K562 (cell line): ENCODE measurements around the gene SPRR2A. TPM values are rescaled to one million over a fixed set of nuclear protein-coding genes. Genes with fewer than 3 reads are reported as not detected.

ENCODE experiments used
- GTF2F1 ChIP-seq: IDR thresholded peaks from 2 replicates; pipeline ENCODE4 v1.6.1; 2011; ENCODE audit warnings: low read depth, low read length, improper control_type of control experiment
- KAT2B ChIP-seq: IDR thresholded peaks from one replicate; pipeline ENCODE4 v1.6.1; 2012; ENCODE audit warnings: low read depth, mild to moderate bottlenecking, control low read depth, inconsistent platforms, low read length, moderate library complexity
- KAT7 ChIP-seq: sonication (generic); formaldehyde crosslinking; IDR thresholded peaks from 2 replicates; pipeline ENCODE4 v1.8.0; 2022; ENCODE audit warnings: missing genetic modification reagents, mild to moderate bottlenecking, borderline replicate concordance
- L3MBTL2 ChIP-seq: fragments of 450-650 bp; IDR thresholded peaks from 2 replicates; pipeline ENCODE4 v1.6.1; 2016; ENCODE audit warnings: mild to moderate bottlenecking, moderate library complexity
- MCM2 ChIP-seq: fragments of 450-650 bp; IDR thresholded peaks from 2 replicates; pipeline ENCODE4 v1.6.1; 2017; ENCODE audit warnings: low read depth, mild to moderate bottlenecking
- NONO ChIP-seq, 2 experiments: fragments of 200-400 bp in 1 of 2; fragments of 450-650 bp in 1 of 2; formaldehyde crosslinking in 1 of 2; IDR thresholded peaks; 2 replicates each; pipeline ENCODE4 v1.6.1; 2017; ENCODE audit warnings: low read depth in 2 of 2, mild to moderate bottlenecking in 2 of 2, moderate library complexity in 2 of 2, low read length in 1 of 2
- NUFIP1 ChIP-seq: fragments of 450-650 bp; IDR thresholded peaks from 2 replicates; pipeline ENCODE4 v1.6.1; 2018; ENCODE audit not compliant: partially characterized antibody
- PYGO2 ChIP-seq: fragments of 450-650 bp; IDR thresholded peaks from 2 replicates; pipeline ENCODE4 v1.6.1; 2016; ENCODE audit warnings: mild to moderate bottlenecking, missing genetic modification characterization, moderate library complexity, missing compliant biosample characterization
- SMARCB1 ChIP-seq: IDR thresholded peaks from 2 replicates; pipeline ENCODE4 v1.6.1; 2011; ENCODE audit warnings: improper control_type of control experiment, low read depth; ENCODE audit not compliant: insufficient read length
- SMARCE1 ChIP-seq: fragments of 450-650 bp; IDR thresholded peaks from 2 replicates; pipeline ENCODE4 v1.7.1; 2016; ENCODE audit warnings: mild to moderate bottlenecking
- TBP ChIP-seq: optimal IDR thresholded peaks from 2 replicates; pipeline ENCODE3; 2011; ENCODE audit warnings: low read depth, low read length, improper control_type of control experiment
- TGIF2 ChIP-seq: sonication (generic); formaldehyde crosslinking; IDR thresholded peaks from 2 replicates; pipeline ENCODE4 v1.8.1; 2022; ENCODE audit warnings: mild to moderate bottlenecking, missing genetic modification reagents, moderate library complexity
- TRIM28 ChIP-seq: fragments of 450-650 bp; IDR thresholded peaks from 2 replicates; pipeline ENCODE4 v1.6.1; 2017
- ZFP36 ChIP-seq: fragments of 150-350 bp; IDR thresholded peaks from 2 replicates; pipeline ENCODE4 v1.6.1; 2018; ENCODE audit warnings: low read length, low read depth; ENCODE audit not compliant: partially characterized antibody
- ZKSCAN1 ChIP-seq: fragments of 150-350 bp; IDR thresholded peaks from 2 replicates; pipeline ENCODE4 v1.6.1; 2016; ENCODE audit warnings: low read depth, low read length
- ZNF133 ChIP-seq: fragments of 250-450 bp; sonication (Bioruptor Pico); IDR thresholded peaks from 2 replicates; pipeline ENCODE4 v1.4.0; 2020; ENCODE audit warnings: mild to moderate bottlenecking
- ZNF311 ChIP-seq: fragments of 250-450 bp; sonication (Bioruptor Pico); IDR thresholded peaks from 2 replicates; pipeline ENCODE4 v1.4.0; 2020; ENCODE audit warnings: mild to moderate bottlenecking, moderate library complexity
- ZNF644 ChIP-seq: fragments of 200-800 bp; sonication (Bioruptor generic); IDR thresholded peaks from 2 replicates; pipeline ENCODE4 v1.6.1; 2016; ENCODE audit warnings: low read depth, missing genetic modification characterization, missing compliant biosample characterization
- polyA plus RNA-seq, 8 experiments: library from polyadenylated mRNA; depleted of rRNA in 4 of 8; stranded (reverse) in 5 of 8; unstranded in 3 of 8; fragments of >200 nt; fragmentation: Nextera tagmentation in 2 of 8; fragmentation: Illumina TruSeq in 1 of 8; extraction: Ambion mirVana in 2 of 8; extraction: Trizol in 1 of 8; gene quantifications; 2 replicates each; pipeline versions ENCODE4 v1.2.1 to v1.2.3, GENCODE V29; 2011 to 2014; ENCODE audit warnings: inconsistent platforms in 1 of 8, missing spikeins in 1 of 8
- total RNA-seq, 7 experiments: library from RNA; depleted of rRNA in 6 of 7; stranded (reverse); fragments of >200 nt in 6 of 7; fragmentation: Illumina TruSeq in 2 of 7; extraction: Trizol in 2 of 7; gene quantifications; 2 replicates each; pipeline versions ENCODE4 v1.2.1 to v1.2.3, GENCODE V29; 2011 to 2021; ENCODE audit warnings: low replicate concordance in 1 of 7
- TF ChIP-seq, protein P1 (sequence below): sonication (generic); formaldehyde crosslinking; IDR thresholded peaks from 2 replicates; pipeline ENCODE4 v1.8.0; 2022; ENCODE audit warnings: mild to moderate bottlenecking, missing genetic modification reagents
- TF ChIP-seq, protein P2 (sequence below), 2 experiments: fragments of 450-650 bp; IDR thresholded peaks; 2 replicates each; pipeline ENCODE4 v1.6.1; 2018; ENCODE audit warnings: mild to moderate bottlenecking in 2 of 2, low read depth in 1 of 2; ENCODE audit not compliant: partially characterized antibody in 2 of 2
- TF ChIP-seq, protein P3 (sequence below): fragments of 150-350 bp; conservative IDR thresholded peaks from 2 replicates; pipeline ENCODE4 v1.6.1; 2014; ENCODE audit warnings: low read length

SPRR2A gene
- total and polyA plus RNA-seq, 9 of the 15 experiments (the other 6 are each of a cell fraction or from before 2014, with no cell fraction given): 0.17 TPM; not detected in 8

DNA sequence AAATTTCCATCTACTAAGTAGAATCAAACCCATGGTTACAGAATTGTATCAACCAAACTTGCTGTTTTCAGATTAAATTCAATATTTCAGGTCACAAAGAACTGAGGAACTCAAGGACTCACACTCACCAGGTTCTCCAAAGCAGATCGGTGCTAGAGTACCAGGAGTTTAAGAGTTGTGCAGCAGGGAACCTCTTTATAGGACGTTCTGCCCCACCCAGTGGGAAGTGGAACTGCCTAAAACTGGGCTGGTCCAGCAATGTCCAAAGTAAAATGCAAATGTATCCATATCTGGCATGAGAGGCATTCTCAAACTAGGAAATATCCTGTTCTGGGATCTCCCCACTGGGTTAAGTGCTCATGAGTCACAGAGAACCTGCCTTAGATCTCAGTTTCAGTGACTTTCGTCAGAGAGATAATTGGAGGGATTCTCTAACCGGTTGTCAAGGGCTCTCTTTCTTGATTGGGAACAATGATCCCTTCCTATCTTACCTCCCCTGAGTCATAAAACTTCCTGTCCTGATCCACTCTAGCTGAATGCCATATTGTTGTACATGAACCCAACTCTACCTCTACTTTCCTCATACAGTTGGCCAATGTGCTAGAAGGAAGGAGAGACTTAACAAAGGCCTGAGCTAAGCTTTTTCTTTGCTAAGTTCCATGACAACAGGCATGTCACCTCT, 16.2 kb downstream of the SPRR2A start, which contains the start of gene SPRR2D (continued):
- TF ChIP-seq NUFIP1: no peak
- no peak for TF ChIP-seq ZNF644 (tag)
- no peak for TF ChIP-seq KAT7 (CRISPR knock-in tag)
- no peak for TF ChIP-seq GTF2F1
- no peak for TF ChIP-seq TBP
- TF ChIP-seq L3MBTL2: peak; percentile 44; the same call in 1 of the 2 replicates
- no peak for TF ChIP-seq SMARCB1
- no peak for TF ChIP-seq KAT2B
- TF ChIP-seq ZNF311 (CRISPR knock-in tag): no peak
- no peak for TF ChIP-seq ZNF133 (CRISPR knock-in tag)
- TF ChIP-seq, protein P1, sequence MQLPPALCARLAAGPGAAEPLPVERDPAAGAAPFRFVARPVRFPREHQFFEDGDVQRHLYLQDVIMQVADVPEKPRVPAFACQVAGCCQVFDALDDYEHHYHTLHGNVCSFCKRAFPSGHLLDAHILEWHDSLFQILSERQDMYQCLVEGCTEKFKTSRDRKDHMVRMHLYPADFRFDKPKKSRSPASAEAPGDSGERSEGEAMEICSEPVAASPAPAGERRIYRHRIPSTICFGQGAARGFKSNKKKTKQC (CRISPR knock-in tag): no peak
- no peak for TF ChIP-seq ZKSCAN1
- TF ChIP-seq SMARCE1: peak; percentile 44; the same call in 1 of the 2 replicates
- TF ChIP-seq NONO (IDR thresholded peaks at IDR 0.05; ENCODE audit: low read depth in 2 of 2, low read length in 1 of 2): no peak
- TF ChIP-seq TGIF2: no peak
- no peak for TF ChIP-seq TRIM28
- TF ChIP-seq, protein P2, sequence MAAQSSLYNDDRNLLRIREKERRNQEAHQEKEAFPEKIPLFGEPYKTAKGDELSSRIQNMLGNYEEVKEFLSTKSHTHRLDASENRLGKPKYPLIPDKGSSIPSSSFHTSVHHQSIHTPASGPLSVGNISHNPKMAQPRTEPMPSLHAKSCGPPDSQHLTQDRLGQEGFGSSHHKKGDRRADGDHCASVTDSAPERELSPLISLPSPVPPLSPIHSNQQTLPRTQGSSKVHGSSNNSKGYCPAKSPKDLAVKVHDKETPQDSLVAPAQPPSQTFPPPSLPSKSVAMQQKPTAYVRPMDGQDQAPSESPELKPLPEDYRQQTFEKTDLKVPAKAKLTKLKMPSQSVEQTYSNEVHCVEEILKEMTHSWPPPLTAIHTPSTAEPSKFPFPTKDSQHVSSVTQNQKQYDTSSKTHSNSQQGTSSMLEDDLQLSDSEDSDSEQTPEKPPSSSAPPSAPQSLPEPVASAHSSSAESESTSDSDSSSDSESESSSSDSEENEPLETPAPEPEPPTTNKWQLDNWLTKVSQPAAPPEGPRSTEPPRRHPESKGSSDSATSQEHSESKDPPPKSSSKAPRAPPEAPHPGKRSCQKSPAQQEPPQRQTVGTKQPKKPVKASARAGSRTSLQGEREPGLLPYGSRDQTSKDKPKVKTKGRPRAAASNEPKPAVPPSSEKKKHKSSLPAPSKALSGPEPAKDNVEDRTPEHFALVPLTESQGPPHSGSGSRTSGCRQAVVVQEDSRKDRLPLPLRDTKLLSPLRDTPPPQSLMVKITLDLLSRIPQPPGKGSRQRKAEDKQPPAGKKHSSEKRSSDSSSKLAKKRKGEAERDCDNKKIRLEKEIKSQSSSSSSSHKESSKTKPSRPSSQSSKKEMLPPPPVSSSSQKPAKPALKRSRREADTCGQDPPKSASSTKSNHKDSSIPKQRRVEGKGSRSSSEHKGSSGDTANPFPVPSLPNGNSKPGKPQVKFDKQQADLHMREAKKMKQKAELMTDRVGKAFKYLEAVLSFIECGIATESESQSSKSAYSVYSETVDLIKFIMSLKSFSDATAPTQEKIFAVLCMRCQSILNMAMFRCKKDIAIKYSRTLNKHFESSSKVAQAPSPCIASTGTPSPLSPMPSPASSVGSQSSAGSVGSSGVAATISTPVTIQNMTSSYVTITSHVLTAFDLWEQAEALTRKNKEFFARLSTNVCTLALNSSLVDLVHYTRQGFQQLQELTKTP (IDR thresholded peaks at IDR 0.05; ENCODE audit: low read depth in 1 of 2, partially characterized antibody in 2 of 2): no peak
- TF ChIP-seq, protein P3, sequence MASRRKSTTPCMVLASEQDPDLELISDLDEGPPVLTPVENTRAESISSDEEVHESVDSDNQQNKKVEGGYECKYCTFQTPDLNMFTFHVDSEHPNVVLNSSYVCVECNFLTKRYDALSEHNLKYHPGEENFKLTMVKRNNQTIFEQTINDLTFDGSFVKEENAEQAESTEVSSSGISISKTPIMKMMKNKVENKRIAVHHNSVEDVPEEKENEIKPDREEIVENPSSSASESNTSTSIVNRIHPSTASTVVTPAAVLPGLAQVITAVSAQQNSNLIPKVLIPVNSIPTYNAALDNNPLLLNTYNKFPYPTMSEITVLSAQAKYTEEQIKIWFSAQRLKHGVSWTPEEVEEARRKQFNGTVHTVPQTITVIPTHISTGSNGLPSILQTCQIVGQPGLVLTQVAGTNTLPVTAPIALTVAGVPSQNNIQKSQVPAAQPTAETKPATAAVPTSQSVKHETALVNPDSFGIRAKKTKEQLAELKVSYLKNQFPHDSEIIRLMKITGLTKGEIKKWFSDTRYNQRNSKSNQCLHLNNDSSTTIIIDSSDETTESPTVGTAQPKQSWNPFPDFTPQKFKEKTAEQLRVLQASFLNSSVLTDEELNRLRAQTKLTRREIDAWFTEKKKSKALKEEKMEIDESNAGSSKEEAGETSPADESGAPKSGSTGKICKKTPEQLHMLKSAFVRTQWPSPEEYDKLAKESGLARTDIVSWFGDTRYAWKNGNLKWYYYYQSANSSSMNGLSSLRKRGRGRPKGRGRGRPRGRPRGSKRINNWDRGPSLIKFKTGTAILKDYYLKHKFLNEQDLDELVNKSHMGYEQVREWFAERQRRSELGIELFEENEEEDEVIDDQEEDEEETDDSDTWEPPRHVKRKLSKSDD: no peak
- TF ChIP-seq MCM2: no peak
- TF ChIP-seq PYGO2 (tag): no peak
- no peak for TF ChIP-seq ZFP36
